GM19238 (cell line): ENCODE results near the gene ARPC2.

Experiments used
- DNase-seq: peaks from one replicate; pipeline ENCODE4 v3.0.0; 2011; ENCODE audit warnings: low spot score; ENCODE audit not compliant: insufficient read length

ARPC2 gene

GRCh38 chr2:218217360-218218267 is 625 bp downstream of the ARPC2 start:
- peak; percentile 42 for DNase-seq

- peak; percentile 19 for DNase-seq
Observed at GRCh38 chr2:218218268-218219185, 1.5 kb downstream of the ARPC2 start.

- DNase-seq, result no peak
Observed at GRCh38 chr2:218219934-218220333, 2.9 kb downstream of the ARPC2 start.

- no peak for DNase-seq
Observed at GRCh38 chr2:218221000-218221399, 4.0 kb downstream of the ARPC2 start.

- no peak for DNase-seq
Observed at GRCh38 chr2:218223046-218223445, 6.1 kb downstream of the ARPC2 start.

- DNase-seq, result no peak
Observed at GRCh38 chr2:218224186-218224585, 7.2 kb downstream of the ARPC2 start.

- DNase-seq, result no peak
Observed at GRCh38 chr2:218226903-218227302, 9.9 kb downstream of the ARPC2 start.

- no peak for DNase-seq
Observed at GRCh38 chr2:218228366-218229090, 11.5 kb downstream of the ARPC2 start.

GRCh38 chr2:218229239-218229638 is 12.2 kb downstream of the ARPC2 start:
- DNase-seq, result peak; percentile 29

GRCh38 chr2:218229851-218230250 is 12.9 kb downstream of the ARPC2 start:
- no peak for DNase-seq

- DNase-seq, result no peak
Observed at GRCh38 chr2:218230882-218231281, 13.9 kb downstream of the ARPC2 start.

- DNase-seq, result no peak
Observed at GRCh38 chr2:218233543-218233942, 16.6 kb downstream of the ARPC2 start.

GRCh38 chr2:218234521-218234920 is 17.5 kb downstream of the ARPC2 start:
- no peak for DNase-seq

- DNase-seq, result no peak
Observed at GRCh38 chr2:218235017-218235416, 18.0 kb downstream of the ARPC2 start.

- DNase-seq, result no peak
Observed at GRCh38 chr2:218236829-218237228, 19.8 kb downstream of the ARPC2 start.

GRCh38 chr2:218238887-218239286 is 21.9 kb downstream of the ARPC2 start:
- DNase-seq, result no peak

- no peak for DNase-seq
Observed at GRCh38 chr2:218244204-218244603, 27.2 kb downstream of the ARPC2 start.

GRCh38 chr2:218244665-218245064 is 27.7 kb downstream of the ARPC2 start:
- no peak for DNase-seq

GRCh38 chr2:218245214-218245613 is 28.2 kb downstream of the ARPC2 start:
- DNase-seq, result no peak

- DNase-seq, result no peak
Observed at GRCh38 chr2:218249691-218250090, 32.7 kb downstream of the ARPC2 start.

- DNase-seq, result no peak
Observed at GRCh38 chr2:218252509-218253231, 35.7 kb downstream of the ARPC2 start.
